ENCODE results near the gene NADSYN1.

NADSYN1 gene

GRCh38 chr11:71474141-71474770 lies 21.3 kb downstream of the NADSYN1 start:
- DNase-seq: no peak

GRCh38 chr11:71474771-71475483 lies 21.9 kb downstream of the NADSYN1 start:
- no peak for DNase-seq

DNA sequence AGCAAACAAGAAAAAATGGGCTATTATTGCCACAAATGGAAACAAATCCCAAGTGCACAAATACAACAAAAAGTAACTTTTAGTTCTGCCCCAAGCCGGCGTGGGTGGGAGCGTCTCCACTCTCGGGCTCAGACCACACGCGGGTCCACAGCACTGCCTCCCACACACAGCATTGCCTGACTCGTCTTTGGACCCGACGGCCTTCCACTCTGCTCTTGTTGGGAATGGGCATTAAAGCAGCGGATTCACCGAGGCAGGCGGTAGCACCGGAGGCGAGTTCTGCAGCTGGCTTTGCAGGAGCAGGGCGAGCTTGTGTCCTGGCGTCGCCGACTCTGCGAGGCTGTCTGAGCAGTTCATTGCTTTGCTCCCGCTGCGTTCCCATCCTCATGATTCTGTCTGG lies 23.0 kb downstream of the NADSYN1 start:
- DNase-seq: no peak

DNA sequence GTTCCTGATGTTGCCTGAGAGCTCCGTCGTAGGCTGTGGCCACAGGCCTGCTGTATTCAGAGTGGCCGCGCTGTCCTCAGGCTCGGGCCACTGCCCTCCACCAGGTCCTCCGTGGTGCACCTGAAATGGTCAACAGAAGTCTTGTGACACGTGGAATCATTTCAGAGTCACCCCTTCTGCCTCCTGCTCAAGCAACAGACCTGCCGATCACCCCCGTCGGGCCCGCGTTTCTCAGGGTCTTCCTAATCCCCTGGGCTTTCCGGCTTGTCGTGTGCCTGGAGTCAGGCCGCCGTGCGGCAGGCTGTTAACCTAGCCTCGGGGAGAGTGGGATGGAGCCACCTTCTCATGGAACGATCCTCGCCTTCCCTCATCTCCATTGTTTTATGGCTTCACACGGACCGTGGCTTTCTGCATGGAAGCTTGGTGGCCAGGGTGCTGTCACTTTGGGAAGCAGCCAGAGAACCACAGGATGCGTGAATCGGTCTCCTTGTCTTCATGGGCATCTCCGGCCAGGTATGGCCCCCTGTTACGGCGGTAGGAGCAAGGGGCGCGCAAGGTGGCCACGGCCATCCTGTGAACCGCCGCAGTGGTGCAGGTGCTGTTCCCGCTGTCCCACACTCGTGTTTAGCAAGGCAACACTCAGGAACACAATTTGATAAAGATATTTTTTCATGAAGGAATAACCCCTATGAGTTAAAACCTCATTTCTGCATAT lies 24.1 kb downstream of the NADSYN1 start:
- DNase-seq: no peak

DNA sequence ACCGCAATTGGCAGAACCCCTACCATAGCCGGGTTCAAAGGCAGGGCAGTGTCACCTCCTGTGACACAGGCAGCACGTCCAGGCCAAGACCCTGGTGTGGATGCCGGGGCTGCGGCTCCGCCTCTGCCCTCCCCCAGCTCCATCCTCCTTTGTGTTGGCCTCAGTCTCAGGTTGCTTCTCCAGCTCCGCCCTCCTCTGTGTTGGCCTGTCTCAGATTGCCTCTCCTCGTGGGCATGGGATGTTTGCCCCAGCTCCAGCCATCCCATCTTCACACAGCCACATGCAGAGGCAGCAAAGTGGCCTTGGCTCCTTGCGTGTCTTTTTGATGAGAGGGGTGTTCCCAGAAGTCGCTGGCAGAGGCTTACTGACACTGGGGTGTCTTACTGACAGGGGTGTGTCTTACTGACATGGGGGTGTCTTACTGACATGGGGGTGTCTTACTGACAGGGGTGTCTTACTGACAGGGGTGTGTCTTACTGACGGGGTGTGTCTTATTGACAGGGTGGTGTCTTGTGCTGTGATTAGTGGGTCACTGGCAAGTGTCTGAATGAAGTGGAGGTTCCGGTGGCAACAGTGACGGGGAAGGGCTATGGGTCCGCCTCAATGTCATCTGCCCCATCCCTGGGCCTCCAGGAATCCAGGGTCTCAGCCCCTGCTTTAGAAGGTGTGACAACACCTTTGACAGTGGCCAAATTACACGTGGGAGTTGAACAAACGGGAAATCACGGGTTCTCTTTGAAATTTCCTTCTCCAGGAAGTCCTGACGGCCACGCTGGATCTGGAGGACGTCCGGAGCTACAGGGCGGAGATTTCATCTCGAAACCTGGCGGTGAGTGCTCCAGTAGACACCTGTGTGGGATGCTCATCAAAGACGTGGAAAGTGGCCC lies 24.9 kb downstream of the NADSYN1 start:
- no peak for DNase-seq

DNA sequence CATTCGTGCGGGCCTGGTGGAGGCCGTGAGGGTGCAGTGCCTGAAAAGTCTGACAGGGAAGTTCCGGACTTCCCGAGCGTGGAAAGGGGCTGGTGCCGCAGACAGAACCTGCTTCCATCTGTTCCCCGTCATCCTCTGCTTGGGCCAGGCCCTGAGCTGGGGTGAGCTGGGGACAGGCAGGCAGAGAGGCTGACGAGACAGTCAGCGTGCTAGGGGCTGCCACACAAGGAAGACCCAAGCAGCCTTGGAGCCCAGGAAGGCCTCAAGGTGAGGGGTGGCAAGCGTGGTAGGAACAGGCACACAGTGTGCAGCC lies 25.5 kb downstream of the NADSYN1 start:
- no peak for DNase-seq

DNA sequence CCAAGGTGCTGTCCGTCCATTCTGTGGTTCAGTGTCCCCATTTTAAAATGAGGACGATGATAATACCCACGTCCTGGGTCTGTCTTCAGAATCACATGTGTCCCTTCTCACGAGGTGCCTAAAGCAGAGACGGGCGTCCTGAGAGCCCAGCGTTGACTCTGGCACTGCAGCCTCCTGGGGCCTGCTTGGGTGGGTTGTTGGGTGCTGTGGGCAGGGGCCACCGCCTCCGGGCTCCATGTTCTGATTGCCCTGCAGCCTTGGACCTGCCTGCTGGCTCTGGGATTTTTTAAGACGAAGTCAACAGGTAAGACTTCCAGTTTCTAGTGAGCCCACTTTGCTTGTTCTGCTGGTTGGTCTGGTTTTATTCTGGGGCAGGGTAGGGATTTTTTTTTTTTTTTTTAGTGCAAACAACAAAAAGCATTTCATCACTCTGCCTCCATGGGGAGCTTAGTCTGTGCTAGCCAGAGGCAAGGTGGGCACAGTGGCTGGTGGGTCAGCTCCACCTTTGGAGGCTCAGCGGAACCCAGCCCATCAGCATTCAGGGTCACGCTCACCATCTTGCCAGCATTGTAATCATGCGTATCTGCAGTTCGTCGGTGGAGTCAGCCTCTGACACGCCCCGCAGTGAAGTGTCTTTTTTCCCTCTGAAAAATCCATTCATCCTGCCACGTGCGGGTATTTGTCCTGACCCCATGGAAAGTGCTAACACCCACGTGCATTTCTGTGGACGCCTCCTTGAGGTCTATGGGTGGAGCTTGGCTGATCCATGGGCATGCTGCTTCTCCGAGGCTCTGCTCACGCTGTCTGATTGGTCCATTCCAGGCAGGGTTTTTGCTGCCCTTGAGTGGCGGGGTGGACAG lies 28.3 kb downstream of the NADSYN1 start:
- no peak for DNase-seq

DNA sequence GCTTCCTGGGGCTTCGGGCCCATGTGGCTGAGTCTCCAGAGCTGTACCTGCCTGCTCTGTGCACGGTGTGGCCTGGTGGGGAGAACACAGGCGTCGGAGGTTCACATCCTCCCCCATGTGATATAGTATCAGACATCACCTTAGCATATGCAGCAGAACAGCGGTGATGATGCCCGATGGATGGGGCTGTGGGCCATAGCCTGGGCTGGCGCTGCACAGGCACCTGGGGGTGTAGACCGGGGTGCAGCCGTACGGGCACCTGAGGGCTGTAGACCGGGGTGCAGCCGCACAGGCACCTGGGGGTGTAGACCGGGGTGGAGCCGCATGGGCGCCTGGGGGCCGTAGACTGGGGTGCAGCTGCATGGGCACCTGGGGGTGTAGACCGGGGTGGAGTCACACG lies 29.2 kb downstream of the NADSYN1 start:
- no peak for DNase-seq

DNA sequence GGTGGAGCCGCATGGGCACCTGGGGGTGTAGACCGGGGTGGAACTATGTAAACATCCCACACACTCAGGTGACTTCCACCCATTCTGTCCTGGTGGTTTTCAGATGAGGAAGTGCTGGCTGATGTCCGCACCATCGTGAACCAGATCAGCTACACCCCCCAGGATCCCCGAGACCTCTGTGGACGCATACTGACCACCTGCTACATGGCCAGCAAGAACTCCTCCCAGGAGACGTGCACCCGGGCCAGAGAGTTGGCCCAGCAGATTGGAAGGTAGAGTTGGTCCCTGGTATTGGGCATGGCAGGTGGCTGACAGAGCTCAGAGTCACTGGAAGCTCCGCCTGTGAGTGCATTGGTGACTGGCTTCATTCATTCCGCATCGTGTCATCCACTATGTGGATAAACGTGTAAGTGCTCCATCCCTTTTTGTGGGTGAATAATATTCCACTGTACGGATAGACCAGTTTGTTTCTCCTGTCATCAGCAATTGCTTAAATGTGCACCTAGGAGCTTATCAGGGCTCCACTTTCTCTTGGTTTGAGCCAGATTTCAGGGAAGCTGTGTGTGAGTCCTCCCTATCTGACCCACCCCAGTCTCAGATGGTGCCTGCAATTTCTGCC lies 29.9 kb downstream of the NADSYN1 start:
- DNase-seq: no peak

- no peak for DNase-seq
Measured at GRCh38 chr11:71483692-71484091, 30.7 kb downstream of the NADSYN1 start.

- DNase-seq: no peak
Measured at GRCh38 chr11:71484248-71485062, 31.5 kb downstream of the NADSYN1 start.

GRCh38 chr11:71485063-71485399 lies 32.0 kb downstream of the NADSYN1 start:
- DNase-seq: no peak

DNA sequence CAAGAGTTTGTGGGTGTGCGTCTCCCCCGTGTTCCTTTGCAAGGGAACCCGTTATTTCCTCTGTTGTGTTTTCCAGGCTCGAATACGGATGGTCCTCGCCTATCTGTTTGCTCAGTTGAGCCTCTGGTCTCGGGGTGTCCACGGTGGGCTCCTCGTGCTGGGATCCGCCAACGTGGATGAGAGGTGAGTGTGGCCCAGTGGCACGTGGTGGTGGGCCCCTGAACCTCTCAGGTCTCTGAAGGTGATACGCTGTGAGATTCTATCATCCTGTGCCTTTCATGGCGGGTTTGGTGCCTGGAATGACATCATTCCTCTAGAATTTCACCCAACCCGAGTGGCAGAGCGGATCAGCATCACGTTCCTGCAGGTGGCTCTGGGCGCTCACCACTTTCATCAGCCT lies 32.5 kb downstream of the NADSYN1 start:
- DNase-seq: no peak

- no peak for DNase-seq
Measured at GRCh38 chr11:71486320-71486719, 33.3 kb downstream of the NADSYN1 start.

DNA sequence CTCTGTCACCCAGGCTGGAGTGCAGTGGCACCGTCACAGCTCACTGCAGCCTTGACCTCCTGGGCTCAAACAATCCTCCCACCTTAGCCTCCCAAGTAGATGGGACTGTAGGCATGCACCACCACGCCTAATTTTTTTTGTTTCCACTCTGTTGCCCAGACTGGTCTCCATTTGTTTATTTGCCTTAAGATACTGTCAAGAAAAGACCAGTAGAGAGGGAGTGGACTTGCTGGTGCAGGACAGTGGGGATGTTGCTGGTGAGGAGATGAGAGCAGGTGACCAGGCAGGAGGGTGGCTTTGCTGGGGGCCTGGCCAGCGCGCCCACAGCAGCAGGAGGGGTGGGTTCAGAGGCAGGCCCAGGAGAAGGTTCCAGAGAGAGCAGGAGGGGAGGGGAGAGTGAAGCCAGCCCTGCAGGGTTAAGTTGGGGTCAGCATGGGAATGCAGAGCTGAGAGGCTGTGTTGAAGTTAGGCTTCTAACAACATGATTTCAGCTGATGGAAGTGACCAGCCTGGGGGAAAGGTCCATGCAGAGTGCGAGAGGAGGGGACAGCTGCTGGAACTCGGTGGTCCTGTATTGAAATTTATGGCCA lies 35.8 kb downstream of the NADSYN1 start:
- DNase-seq: no peak

DNA sequence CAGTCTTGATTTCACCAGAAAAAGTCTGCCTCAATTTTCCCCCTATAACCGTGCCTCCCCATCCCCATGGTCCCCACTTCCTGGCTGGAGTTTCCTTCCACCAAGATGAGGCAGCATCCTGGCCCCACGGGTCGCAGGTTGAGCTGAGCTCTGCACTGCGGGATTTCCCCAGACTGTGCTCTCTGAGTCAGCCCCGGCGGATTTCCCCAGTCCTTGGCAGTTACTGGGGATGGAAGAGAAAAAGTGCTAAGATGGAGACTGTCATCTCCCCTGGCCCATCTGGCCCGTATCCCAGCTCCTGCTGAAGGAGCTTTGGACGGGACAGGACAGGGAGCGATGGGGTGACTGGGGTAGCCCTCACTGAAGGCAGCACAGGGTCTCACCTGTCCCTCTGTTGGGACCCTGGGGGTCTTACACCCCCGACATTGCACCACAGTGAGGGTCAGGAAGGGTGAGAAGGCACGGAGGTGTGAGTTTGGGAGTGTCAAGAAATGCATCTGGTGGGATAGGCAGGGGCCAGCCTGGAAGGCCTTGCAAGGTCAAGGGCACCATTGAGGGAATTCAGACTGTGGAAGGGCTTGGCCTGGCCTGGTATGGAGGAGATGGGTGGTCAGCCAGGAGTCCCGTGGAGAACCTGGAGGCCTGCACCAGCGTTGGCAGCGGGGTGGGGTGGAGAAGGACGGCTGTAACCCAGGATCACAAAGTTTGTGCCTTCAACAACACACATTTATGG lies 36.5 kb downstream of the NADSYN1 start:
- no peak for DNase-seq

DNA sequence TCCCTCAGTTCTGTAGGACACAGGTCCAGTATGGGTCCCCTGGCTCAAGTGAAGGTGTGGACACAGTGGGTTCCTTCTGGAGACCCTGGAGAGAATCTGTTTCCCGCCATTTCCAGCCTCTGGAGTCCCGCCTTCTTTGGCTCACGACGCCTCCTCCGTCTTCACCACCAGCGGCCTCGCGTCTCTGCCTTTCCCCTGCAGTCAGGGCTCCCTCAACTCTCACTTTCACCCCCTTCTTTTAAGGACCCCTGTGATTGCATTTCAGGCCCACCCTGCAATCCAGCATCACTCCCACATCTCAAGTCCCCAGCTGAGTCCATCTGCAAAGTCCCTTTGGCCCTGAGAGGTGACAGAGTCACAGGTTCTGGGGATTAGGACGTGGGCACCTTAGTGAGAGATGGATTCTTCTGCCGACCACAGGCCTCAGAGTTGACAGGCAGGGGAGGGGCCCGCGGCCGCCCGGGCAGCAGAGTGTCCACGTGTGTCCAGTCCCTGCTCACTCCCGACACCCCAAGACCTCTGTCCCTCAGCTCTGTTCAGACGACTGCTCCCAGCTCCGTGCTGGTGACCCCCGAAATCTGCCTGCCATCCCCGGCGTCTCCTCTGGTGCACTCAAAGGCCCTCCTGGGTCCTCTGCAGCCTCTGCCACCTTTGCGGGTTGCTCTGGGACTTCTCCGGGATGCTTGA lies 37.2 kb downstream of the NADSYN1 start:
- DNase-seq: no peak

- no peak for DNase-seq
Measured at GRCh38 chr11:71490731-71491390, 37.9 kb downstream of the NADSYN1 start.

DNA sequence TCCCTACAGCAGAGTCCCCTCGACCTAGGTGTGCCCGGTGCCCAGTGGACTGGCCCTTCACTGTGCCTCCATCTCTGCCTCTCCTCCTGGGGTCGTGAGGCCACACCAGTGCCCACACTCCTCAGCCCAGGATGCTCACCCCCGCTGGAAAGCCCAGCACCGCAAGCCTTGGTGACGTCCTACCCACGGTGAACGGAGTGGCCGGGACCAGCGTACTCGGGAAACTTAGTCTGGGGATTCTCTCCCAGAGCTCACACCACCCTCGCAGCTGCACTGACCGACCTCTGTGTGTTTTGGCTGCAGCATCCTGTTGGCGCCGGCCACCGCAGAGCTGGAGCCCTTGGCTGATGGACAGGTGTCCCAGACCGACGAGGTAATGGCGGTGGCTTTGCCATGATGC lies 38.5 kb downstream of the NADSYN1 start:
- no peak for DNase-seq

Measured in RPMI8226 (cell line).